HG02970 (cell line): ENCODE results near the gene TTC9B.

Experiments
- ATAC-seq: cut with Tn5 transposase; IDR thresholded peaks from one replicate; pipeline ENCODE4 v1.9.1; 2021; ENCODE audit warnings: mild to moderate bottlenecking, moderate library complexity, moderate number of reproducible peaks; ENCODE audit not compliant: unreplicated experiment, low FRiP score

The TTC9B gene

GRCh38 chr19:40217027-40217810, 965 bp downstream of the TTC9B start:
- ATAC-seq, result no peak

DNA sequence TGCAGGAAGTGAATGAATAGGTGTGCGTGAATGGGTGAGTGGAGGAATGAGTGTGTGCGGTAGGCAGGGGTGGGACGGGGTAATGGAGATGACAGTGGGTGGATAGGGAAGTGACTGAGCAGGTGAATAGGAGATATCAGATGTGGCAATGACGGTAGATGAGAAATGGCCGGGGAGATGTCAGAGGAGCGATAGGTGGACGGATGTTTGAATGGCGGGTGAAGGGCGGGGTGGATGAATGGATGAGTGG, 1.5 kb downstream of the TTC9B start:
- no peak for ATAC-seq

GRCh38 chr19:40216013-40216776, 2.0 kb downstream of the TTC9B start:
- ATAC-seq, result no peak

DNA sequence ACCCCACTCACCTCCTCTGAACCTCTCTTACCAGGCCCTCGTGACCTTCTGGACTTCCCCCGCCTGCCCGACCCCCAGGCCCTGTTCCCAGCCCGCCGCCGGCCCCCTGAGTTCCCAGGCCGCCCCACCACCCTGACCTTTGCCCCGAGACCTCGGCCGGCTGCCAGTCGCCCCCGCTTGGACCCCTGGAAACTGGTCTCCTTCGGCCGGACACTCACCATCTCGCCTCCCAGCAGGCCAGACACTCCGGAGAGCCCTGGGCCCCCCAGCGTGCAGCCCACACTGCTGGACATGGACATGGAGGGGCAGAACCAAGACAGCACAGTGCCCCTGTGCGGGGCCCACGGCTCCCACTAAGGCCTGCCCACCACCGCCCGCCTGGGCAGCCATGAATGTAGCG, 3.2 kb downstream of the TTC9B start:
- ATAC-seq, result no peak

DNA sequence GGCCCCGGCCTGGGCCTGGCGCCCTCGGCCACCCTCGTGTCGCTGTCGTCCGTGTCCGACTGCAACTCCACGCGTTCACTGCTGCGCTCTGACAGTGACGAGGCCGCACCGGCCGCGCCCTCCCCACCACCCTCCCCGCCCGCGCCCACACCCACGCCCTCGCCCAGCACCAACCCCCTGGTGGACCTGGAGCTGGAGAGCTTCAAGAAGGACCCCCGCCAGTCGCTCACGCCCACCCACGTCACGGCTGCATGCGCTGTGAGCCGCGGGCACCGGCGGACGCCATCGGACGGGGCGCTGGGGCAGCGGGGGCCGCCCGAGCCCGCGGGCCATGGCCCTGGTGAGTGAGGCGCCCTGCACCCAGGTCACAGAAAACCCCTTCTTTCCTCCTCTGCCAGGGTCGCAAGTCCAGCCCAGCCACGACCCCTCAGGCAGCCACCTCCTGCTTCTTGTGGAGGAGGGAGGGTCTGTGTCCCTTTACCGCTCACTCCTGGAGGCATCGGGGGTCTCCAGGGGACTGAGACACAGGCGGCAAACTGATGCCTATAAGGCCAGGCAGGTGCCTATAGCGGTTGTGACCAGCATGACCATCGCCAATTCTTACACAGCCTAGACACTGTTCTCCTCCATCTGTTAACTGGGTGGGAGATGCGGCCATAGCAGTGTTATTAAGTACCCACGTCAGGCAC, 4.2 kb downstream of the TTC9B start:
- no peak for ATAC-seq

DNA sequence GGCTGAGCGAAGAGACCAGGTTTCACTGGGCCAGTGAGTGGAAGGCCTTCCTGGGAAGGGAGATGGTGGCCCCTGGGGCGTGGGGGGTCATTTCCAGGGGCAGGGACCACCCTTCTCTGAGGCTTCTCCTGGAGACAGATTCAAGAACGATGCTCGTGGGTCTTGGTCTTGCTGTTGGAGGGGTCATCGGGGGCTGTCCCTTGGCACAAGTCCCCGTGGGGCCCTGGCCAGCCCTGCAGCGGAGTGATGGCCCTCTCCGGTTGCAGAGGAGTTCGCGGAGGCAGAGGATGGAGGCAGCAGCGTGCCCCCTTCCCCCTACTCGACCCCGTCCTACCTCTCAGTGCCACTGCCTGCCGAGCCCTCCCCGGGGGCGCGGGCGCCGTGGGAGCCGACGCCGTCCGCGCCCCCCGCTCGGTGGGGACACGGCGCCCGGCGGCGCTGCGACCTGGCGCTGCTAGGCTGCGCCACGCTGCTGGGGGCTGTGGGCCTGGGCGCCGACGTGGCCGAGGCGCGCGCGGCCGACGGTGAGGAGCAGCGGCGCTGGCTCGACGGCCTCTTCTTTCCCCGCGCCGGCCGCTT, 4.8 kb downstream of the TTC9B start:
- ATAC-seq, result no peak

GRCh38 chr19:40210889-40211288, 7.3 kb downstream of the TTC9B start:
- ATAC-seq, result no peak

- ATAC-seq, result no peak
Observed at GRCh38 chr19:40208602-40209001, 9.6 kb downstream of the TTC9B start.

GRCh38 chr19:40205760-40206159, 12.4 kb downstream of the TTC9B start:
- no peak for ATAC-seq

DNA sequence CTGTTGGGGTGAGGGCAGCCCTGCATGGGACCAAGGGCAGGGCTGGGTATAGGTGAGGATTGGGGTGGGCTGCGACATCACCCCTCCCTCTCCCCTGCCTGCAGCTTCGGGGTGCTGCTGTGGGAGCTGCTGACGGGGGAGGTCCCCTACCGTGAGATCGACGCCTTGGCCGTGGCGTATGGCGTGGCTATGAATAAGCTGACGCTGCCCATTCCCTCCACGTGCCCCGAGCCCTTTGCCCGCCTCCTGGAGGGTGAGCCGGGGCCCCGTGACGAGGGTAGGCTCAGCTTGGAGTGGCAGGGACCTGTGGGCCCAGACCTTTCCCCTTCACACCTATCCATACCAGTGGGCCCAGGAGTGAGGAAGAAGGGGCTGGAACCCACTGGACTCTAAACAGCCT, 13.8 kb downstream of the TTC9B start:
- no peak for ATAC-seq

DNA sequence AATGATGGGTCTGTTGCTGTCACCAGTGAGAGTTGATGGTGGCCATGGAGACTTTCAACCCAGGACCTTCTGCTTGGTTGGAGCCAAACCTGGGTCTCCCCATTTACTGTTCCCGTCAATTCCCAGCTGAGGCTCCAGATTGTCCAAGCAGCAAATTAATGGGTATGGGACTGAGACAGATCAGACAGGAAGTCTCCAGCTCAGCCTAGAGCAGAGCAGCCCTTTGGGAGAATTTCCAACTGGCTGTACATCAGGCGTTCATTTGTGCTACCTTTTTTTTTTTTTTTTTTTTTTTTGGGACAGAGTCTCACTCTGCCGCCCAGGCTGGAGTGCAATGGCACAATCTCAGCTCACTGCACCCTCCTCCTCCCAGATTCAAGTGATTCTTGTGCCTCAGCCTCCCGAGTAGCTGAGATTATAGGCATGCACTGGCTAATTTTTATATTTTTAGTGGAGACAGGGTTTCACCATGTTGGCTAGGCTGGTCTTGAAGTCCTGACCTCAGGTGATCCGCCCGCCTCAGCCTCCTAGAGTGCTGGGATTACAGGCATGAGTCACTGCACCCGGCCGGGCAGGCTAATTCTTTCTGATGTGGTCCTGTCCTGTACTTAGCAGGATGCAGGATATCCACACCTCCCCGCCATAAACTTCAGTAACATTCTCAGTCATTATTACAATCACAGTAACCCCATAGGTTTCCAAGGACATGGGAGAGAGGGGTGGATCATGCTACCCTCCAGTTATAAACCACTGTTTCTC, 17.7 kb downstream of the TTC9B start:
- no peak for ATAC-seq

DNA sequence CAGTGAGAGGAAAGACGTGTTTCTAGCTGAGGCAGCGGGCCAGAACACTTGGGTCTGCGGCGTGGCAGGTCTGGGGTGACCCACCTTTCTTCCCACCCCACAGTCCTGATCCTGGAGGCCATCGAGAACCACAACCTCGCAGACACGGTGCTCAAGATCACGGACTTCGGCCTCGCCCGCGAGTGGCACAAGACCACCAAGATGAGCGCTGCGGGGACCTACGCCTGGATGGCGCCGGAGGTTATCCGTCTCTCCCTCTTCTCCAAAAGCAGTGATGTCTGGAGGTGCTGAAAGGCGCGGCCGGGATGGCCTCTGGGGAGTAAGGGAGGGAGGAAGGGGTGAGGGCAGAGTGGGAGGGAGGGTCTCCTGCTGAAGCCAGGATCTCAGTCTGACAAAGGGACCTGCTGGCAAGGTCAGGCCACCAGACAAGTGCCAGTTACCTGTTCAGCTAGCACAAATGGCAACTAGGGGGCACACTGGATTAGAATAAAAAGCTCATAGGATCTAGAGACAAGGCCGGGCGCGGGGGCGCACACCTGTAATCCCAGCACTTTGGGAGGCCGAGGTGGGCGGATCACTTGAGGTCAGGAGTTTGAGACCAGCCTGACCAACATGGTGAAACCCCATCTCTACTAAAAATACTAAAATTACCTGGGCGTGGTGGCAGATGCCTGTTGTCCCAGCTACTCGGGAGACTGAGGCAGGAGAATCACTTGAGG, 19.8 kb downstream of the TTC9B start:
- ATAC-seq, result no peak

DNA sequence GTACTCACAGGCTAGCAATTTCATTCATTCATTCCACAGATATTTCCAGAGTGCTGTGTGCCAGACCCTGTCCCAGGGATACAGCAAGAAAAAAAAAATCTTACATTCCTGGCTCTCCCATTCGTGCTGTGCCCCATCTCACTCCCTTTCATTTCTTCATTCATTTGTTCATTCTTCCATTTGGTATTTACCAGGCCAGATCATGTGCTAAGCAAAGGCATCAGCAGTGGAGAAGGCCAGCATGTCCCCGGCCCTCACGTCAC, 24.7 kb downstream of the TTC9B start:
- ATAC-seq, result no peak

DNA sequence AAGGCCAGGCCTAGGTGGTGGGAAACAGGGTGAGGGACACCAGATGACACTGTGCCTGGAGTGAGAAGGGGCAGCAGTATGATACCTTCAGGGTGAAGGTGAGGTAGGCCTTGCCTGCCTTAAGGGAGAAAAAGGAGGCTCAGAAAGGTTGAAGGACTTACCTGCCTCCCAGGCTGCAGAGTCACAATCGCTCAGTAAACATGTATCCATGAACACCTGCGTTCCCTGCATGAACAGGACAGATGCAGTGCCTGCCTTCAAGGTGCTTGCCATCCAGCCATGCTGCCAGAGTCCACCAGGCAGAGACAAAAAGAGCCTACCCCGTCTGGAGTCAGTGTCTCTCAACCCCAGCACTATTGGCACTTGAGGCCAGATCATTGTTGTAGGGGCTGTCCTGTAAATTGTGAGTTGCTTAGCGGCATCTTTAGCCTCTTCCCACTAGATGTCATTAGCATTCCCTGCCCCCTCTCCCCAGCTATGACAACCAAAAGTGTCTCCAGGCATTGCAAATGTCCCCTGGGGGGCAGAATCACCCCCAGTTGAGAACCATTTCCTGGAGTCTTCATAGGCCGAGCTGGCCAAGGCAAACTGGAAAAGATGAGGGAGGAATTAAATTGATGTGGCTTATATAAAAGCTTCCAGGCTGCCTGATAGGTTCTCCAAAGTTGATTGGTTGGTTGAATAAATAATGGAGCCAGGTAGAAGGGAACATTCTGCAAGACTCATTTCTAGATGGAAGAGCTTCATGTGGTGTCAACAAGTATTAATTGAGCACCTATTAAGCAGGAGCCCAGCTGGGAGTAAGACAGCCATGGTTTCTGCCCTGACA, 25.2 kb downstream of the TTC9B start:
- ATAC-seq, result no peak

- no peak for ATAC-seq
Observed at GRCh38 chr19:40191836-40192646, 26.1 kb downstream of the TTC9B start.

DNA sequence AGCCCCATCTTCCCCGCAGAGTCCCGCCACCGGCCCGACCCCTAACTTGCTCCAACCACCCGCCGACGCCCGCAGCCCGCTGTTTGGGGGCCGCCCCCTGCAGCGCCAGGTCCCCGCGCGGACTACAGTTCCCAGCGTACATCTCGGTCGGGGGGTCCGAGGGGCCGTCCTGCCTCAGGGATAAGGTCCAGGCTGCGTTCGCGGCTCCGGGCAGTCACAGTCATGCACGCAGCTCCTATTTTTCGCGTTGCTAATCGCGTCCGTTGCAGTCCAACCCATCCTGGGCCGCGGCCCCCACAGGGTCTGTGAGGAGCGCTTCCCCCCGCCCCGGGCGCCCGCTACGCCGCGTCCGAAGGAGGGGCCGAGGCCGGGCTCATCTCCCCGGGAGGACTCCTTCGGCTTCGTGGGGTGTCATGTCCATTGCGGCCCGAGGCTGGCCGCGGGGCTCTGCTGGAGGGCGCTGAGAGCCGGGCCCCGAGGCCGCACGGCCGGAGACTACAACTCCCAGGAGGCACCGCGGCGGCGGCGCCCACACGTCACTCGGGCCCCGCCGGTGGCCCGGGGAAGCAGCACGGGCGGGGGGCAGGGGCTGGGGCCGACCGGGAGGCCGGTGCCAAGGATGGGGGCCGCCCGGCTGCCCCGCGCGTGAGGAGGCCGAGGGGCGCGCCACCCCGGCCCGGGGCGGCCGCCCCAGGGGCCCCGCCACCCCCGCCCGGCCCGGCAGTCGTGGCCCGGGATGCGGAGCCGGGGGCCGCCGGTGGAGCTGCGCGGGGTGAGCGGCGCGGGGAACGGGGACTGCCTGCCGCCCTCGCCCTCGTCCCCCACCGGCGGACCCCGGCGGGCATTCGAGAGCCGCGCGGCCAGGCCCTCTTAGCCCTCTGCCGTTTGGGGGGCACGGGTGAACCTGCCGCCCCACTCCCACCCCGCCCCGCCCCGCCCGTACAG, 27.0 kb downstream of the TTC9B start, which contains the start of gene MAP3K10:
TSS of gene MAP3K10 (plus strand) at position 536 of the 945 bp plus-strand sequence. CDS start 606 bp downstream, outside the sequence.
- ATAC-seq, result peak; percentile 69

DNA sequence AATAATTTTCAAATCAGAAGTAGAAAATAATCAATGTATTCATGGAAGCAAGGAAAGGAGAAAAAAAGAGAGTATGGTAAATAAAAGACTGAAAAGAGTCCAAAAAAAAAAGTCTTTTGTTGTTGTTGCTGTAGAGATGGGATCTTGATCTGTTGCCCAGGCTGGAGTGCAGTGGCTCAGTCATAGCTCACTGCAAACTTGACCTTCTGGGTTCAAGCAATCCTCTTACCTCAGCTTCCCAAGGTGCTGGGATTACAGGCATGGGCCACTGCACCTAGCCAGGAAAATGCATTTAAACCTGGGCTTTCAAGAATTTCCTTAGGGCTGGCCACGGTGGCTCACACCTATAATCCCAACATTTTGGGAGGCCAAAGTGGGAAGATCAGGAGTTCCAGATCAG, 33.9 kb downstream of the TTC9B start:
- no peak for ATAC-seq
